CD14-positive monocyte (primary cell): ENCODE results near the gene PPFIA1. TPM values are rescaled to one million over a fixed set of nuclear protein-coding genes. Genes with fewer than 3 reads are reported as not detected.

Experiments
- DNase-seq, 3 donors: peaks; one replicate each; pipeline ENCODE4 v3.0.0-alpha.2; 2011 to 2022
- H2AFZ ChIP-seq: 2 replicates; pipeline ENCODE4 v1.6.0; 2012; ENCODE audit warnings: mild to moderate bottlenecking, low read depth, low read length, inconsistent platforms; ENCODE audit not compliant: insufficient read depth, poor library complexity, severe bottlenecking
- H3K27ac ChIP-seq, 2 donors: 1 replicate in 1 of 2; 2 replicates in 1 of 2; pipeline ENCODE4 v1.5.1; 2012 to 2013; ENCODE audit warnings: low read length in 2 of 2, control low read depth in 1 of 2, inconsistent platforms in 1 of 2, low read depth in 1 of 2, mild to moderate bottlenecking in 1 of 2
- H3K27me3 ChIP-seq, 2 donors: one replicate each; pipeline versions ENCODE4 v1.6.0 to v1.6.1; 2011 to 2013; ENCODE audit warnings: low read length in 2 of 2; ENCODE audit not compliant: control insufficient read depth in 2 of 2, insufficient read depth in 2 of 2
- H3K36me3 ChIP-seq, 2 donors: replicated peaks in 1 of 2; 1 replicate in 1 of 2; 2 replicates in 1 of 2; pipeline versions ENCODE4 v1.5.1 to v1.6.1; 2012 to 2013; ENCODE audit warnings: low read length in 2 of 2, control low read depth in 1 of 2, inconsistent platforms in 1 of 2, mild to moderate bottlenecking in 1 of 2; ENCODE audit not compliant: insufficient read depth in 2 of 2, control insufficient read depth in 1 of 2
- H3K4me1 ChIP-seq, 2 donors: 1 replicate in 1 of 2; 2 replicates in 1 of 2; pipeline versions ENCODE4 v1.5.1 to v1.6.1; 2012 to 2013; ENCODE audit warnings: low read length in 2 of 2, control low read depth in 1 of 2, inconsistent platforms in 1 of 2, mild to moderate bottlenecking in 1 of 2, moderate library complexity in 1 of 2; ENCODE audit not compliant: insufficient read depth in 2 of 2, control insufficient read depth in 1 of 2
- H3K4me2 ChIP-seq: replicated peaks from 2 replicates; pipeline ENCODE3; 2012; ENCODE audit warnings: low read length, moderate library complexity, mild to moderate bottlenecking; ENCODE audit not compliant: poor library complexity, severe bottlenecking; ENCODE audit errors: extremely low read depth
- H3K4me3 ChIP-seq, 3 experiments: fragments of 200-600 bp in 1 of 3; sonication (generic) in 1 of 3; replicated peaks in 1 of 3; 1 replicate in 2 of 3; 2 replicates in 1 of 3; pipeline ENCODE4 v1.5.1; 2011 to 2013; ENCODE audit warnings: low read length in 3 of 3, mild to moderate bottlenecking in 3 of 3, control low read depth in 2 of 3, low read depth in 2 of 3, inconsistent platforms in 1 of 3, moderate library complexity in 1 of 3
- H3K79me2 ChIP-seq: 2 replicates; pipeline ENCODE4 v1.6.0; 2012; ENCODE audit warnings: mild to moderate bottlenecking, control low read depth, inconsistent platforms, low read length, moderate library complexity; ENCODE audit not compliant: insufficient read depth
- H3K9ac ChIP-seq: 2 replicates; pipeline ENCODE4 v1.6.0; 2017; ENCODE audit warnings: low read length, mild to moderate bottlenecking; ENCODE audit not compliant: insufficient read depth, poor library complexity, severe bottlenecking
- H3K9me3 ChIP-seq, 2 donors: replicated peaks in 1 of 2; 1 replicate in 1 of 2; 2 replicates in 1 of 2; pipeline versions ENCODE4 v1.5.1 to v1.6.1; 2012 to 2013; ENCODE audit warnings: low read length in 2 of 2, control low read depth in 1 of 2; ENCODE audit not compliant: control insufficient read depth in 1 of 2, insufficient read depth in 1 of 2
- H4K20me1 ChIP-seq: 2 replicates; pipeline ENCODE4 v1.6.0; 2012; ENCODE audit warnings: mild to moderate bottlenecking, low read length, control low read depth, moderate library complexity; ENCODE audit not compliant: insufficient read depth
- H3K27ac Mint-ChIP-seq, 7 donors: one replicate each; pipeline ENCODE4 v1.8.0; 2020; ENCODE audit warnings: mild to moderate bottlenecking in 7 of 7, mixed read lengths in 7 of 7, moderate library complexity in 6 of 7, inconsistent platforms in 2 of 7
- H3K27me3 Mint-ChIP-seq, 3 donors: one replicate each; pipeline ENCODE4 v1.8.0; 2021 to 2022; ENCODE audit warnings: low read depth in 3 of 3, mild to moderate bottlenecking in 3 of 3, mixed read lengths in 3 of 3, moderate library complexity in 3 of 3, inconsistent platforms in 1 of 3
- H3K36me3 Mint-ChIP-seq, 2 donors: one replicate each; pipeline ENCODE4 v1.8.0; 2020; ENCODE audit warnings: mixed read lengths in 2 of 2, inconsistent platforms in 1 of 2, mild to moderate bottlenecking in 1 of 2
- H3K4me1 Mint-ChIP-seq: one replicate; pipeline ENCODE4 v1.8.0; 2020; ENCODE audit warnings: mild to moderate bottlenecking, mixed read lengths
- H3K4me3 Mint-ChIP-seq, 2 donors: one replicate each; pipeline ENCODE4 v1.8.0; 2020; ENCODE audit warnings: mild to moderate bottlenecking in 2 of 2, mixed read lengths in 2 of 2, moderate library complexity in 1 of 2
- H3K9me3 Mint-ChIP-seq, 7 donors: one replicate each; pipeline ENCODE4 v1.8.0; 2020 to 2022; ENCODE audit warnings: mixed read lengths in 7 of 7, mild to moderate bottlenecking in 6 of 7, moderate library complexity in 6 of 7, inconsistent platforms in 2 of 7
- CTCF ChIP-seq: fragments of 200-600 bp; IDR thresholded peaks from one replicate; pipeline ENCODE4 v1.8.0; 2022; ENCODE audit warnings: antibody characterized with exemption, mild to moderate bottlenecking
- WGBS: methylation state at CpG from one replicate; pipeline ENCODE4 v1.1.5; 2013; ENCODE audit warnings: missing lambda C conversion rate; ENCODE audit not compliant: insufficient coverage; 5-methylcytosine and 5-hydroxymethylcytosine counted together
- intact Hi-C, 2 donors: fragments of 100-400 bp; cut with micrococcal nuclease; formaldehyde crosslinking; loops; one replicate each; pipeline versions ENCODE4 v1.15.0 to v1.15.1; 2023
- polyA plus RNA-seq, 3 donors: library from polyadenylated mRNA; depleted of rRNA in 1 of 3; unstranded in 2 of 3; stranded (reverse) in 1 of 3; fragments of 300-500 nt in 2 of 3; fragments of >200 nt in 1 of 3; fragmentation: Illumina TruSeq in 2 of 3; gene quantifications; 1 replicate in 2 of 3; 2 replicates in 1 of 3; pipeline ENCODE4 v1.2.3, GENCODE V29; 2012 to 2021

Gene PPFIA1
- polyA plus RNA-seq, 3 donors, result 7.5 to 65.7 (median 15.5) TPM

GRCh38 chr11:70315716-70316115, 45.2 kb downstream of the PPFIA1 start:
- Mint-ChIP-seq H3K27ac (peak overlapping the region; percentile 95 to 99 (median 98)), H3K9me3 (peaks cover 0 to 2% (median 0%) of the 10 kb centered on the region in 7 donors), H3K4me3 (peak overlapping the region; percentile 72 to 83), H3K36me3 (peaks cover 19 to 20% of the 10 kb centered on the region in 2 donors), H3K4me1 (peaks cover 41% of the 10 kb centered on the region), H3K27me3 (peaks cover 0 to 4% (median 2%) of the 10 kb centered on the region in 3 donors)
- Histone ChIP-seq H3K4me3 (peak overlapping the region; percentile 19 to 76 (median 54)), H3K27ac (peak overlapping the region; percentile 80 to 98), H3K79me2 (peaks cover 83% of the 10 kb centered on the region), H2AFZ (peak overlapping the region; percentile 71), H3K4me1 (peaks cover 56 to 75% of the 10 kb centered on the region in 2 donors), H3K27me3 (no peaks in the 10 kb centered on the region), H3K36me3 (peaks cover 16 to 46% of the 10 kb centered on the region in 2 donors), H3K9ac (peak overlapping the region; percentile 78), H3K9me3 (no peaks in the 10 kb centered on the region), H4K20me1 (no peaks in the 10 kb centered on the region), H3K4me2 (peak overlapping the region; percentile 71)
- DNase-seq, result peak; percentile 78 to 86 (median 85)
- WGBS, result 0% methylated on average over 1 of the region's 4 CpGs
- TF ChIP-seq CTCF, result no peak
- intact Hi-C loops, result loop anchor here in 1 of 2 donors (1.0 to 5.0 kb wide), 2 partner anchors 9 to 43 kb away; partner anchors contain the start of gene PPFIA1

- H3K9ac ChIP-seq, result no peak overlapping the region
- no peak overlapping the region for H3K27ac Mint-ChIP-seq
- H3K4me3 Mint-ChIP-seq, result no peak overlapping the region
- H3K4me1 Mint-ChIP-seq, result peaks cover 45% of the 10 kb centered on the region
- H3K4me3 ChIP-seq, result peak overlapping the region in 1 of 3 experiments; percentile 45
- peak overlapping the region; percentile 43 to 64 for H3K27ac ChIP-seq
- H3K79me2 ChIP-seq, result peaks cover 72% of the 10 kb centered on the region
- H3K9me3 Mint-ChIP-seq, result peaks cover 0 to 1% (median 0%) of the 10 kb centered on the region in 7 donors
- no peak overlapping the region for H2AFZ ChIP-seq
- H4K20me1 ChIP-seq, result no peaks in the 10 kb centered on the region
- H3K4me1 ChIP-seq, result peaks cover 57 to 72% of the 10 kb centered on the region in 2 donors
- 66% methylated on average over 9 of the region's 14 CpGs for WGBS
- intact Hi-C loops, result loop anchor here in 1 of 2 donors (5.0 kb wide), 1 partner anchor 45 kb away; the partner anchor contains the start of gene PPFIA1
- DNase-seq, result peak in 2 of 3 donors; percentile 64 to 71
- peak overlapping the region; percentile 48 for H3K4me2 ChIP-seq
- TF ChIP-seq CTCF, result no peak
- no peaks in the 10 kb centered on the region for H3K9me3 ChIP-seq
- no peaks in the 10 kb centered on the region for H3K27me3 ChIP-seq
- peaks cover 20 to 34% of the 10 kb centered on the region in 2 donors for H3K36me3 ChIP-seq
- peaks cover 14 to 20% of the 10 kb centered on the region in 2 donors for H3K36me3 Mint-ChIP-seq
- H3K27me3 Mint-ChIP-seq, result peaks cover 0 to 2% (median 2%) of the 10 kb centered on the region in 3 donors
Observed at GRCh38 chr11:70317581-70318305, 47.3 kb downstream of the PPFIA1 start.
